Lower leg skin (tissue), 4 donors: Measurements from ENCODE around the gene FOXF1. TPM values are rescaled to one million over a fixed set of nuclear protein-coding genes. Genes with fewer than 3 reads are reported as not detected.

Experiments
- DNase-seq, 2 donors: peaks; one replicate each; pipeline ENCODE4 v3.0.0-alpha.2; 2019; ENCODE audit warnings: low spot score in 2 of 2
- H3K4me3 ChIP-seq: fragments of 200-600 bp; sonication (generic); 2 replicates; pipeline ENCODE4 v1.5.1; 2017; ENCODE audit warnings: mild to moderate bottlenecking, low read depth; ENCODE audit not compliant: poor library complexity, severe bottlenecking
- CTCF ChIP-seq, 3 donors: fragments of 450-650 bp; IDR thresholded peaks; one replicate each; pipeline ENCODE4 v1.5.1; 2016; ENCODE audit warnings: antibody characterized with exemption in 3 of 3, mild to moderate bottlenecking in 3 of 3, moderate library complexity in 2 of 3
- POLR2A ChIP-seq, 2 donors: fragments of 450-650 bp; IDR thresholded peaks; one replicate each; pipeline ENCODE4 v1.6.1; 2016 to 2017; ENCODE audit warnings: antibody characterized with exemption in 2 of 2, mild to moderate bottlenecking in 1 of 2, moderate library complexity in 1 of 2
- WGBS, 2 donors: methylation state at CpG; one replicate each; pipeline ENCODE4 v1.1.5; 2018; 5-methylcytosine and 5-hydroxymethylcytosine counted together
- intact Hi-C: fragments of 100-400 bp; cut with DNase I; formaldehyde crosslinking; loops from one replicate; pipeline ENCODE4 v1.15.0; 2023; ENCODE audit warnings: low total_unique reads
- total RNA-seq, 4 donors: library from RNA; depleted of rRNA; stranded (reverse); fragments of >200 nt; gene quantifications; one replicate each; pipeline ENCODE4 v1.1.0, GENCODE V29; 2016

The FOXF1 gene
- total RNA-seq, 4 donors from 2014 or later: 0.10 to 0.45 TPM; not detected in 2

- no peak for DNase-seq
- no peak overlapping the region for H3K4me3 ChIP-seq
- WGBS, 2 donors: 72 to 74% methylated on average over 4 to 5 of the region's 5 CpGs
- intact Hi-C loops: no loop called here
- TF ChIP-seq POLR2A (IDR thresholded peaks at IDR 0.05): no peak
- TF ChIP-seq CTCF (IDR thresholded peaks at IDR 0.05): no peak
These were observed 26.1 kb upstream of the FOXF1 start for GRCh38 chr16:86484240-86484639.

- TF ChIP-seq POLR2A (IDR thresholded peaks at IDR 0.05): no peak
- 72 to 85% methylated on average over 3 of the region's 3 CpGs for WGBS, 2 donors
- H3K4me3 ChIP-seq: no peak overlapping the region
- intact Hi-C loops: no loop called here
- DNase-seq: no peak
These were observed 24.6 kb upstream of the FOXF1 start for GRCh38 chr16:86485746-86486145.

GRCh38 chr16:86490859-86491639 lies 19.3 kb upstream of the FOXF1 start:
- intact Hi-C loops: no loop called here
- WGBS, 2 donors: 65 to 67% methylated on average over 13 of the region's 13 CpGs
- no peak for TF ChIP-seq POLR2A (IDR thresholded peaks at IDR 0.05)
- no peak for DNase-seq
- H3K4me3 ChIP-seq: no peak overlapping the region

- WGBS, 2 donors: 69 to 76% methylated on average over 7 of the region's 7 CpGs
- TF ChIP-seq POLR2A (IDR thresholded peaks at IDR 0.05): no peak
- TF ChIP-seq CTCF (IDR thresholded peaks at IDR 0.05): no peak
- H3K4me3 ChIP-seq: no peak overlapping the region
- intact Hi-C loops: no loop called here
- DNase-seq: no peak
These were observed 18.7 kb upstream of the FOXF1 start for GRCh38 chr16:86491640-86492023.

- H3K4me3 ChIP-seq: no peak overlapping the region
- intact Hi-C loops: no loop called here
- TF ChIP-seq CTCF (IDR thresholded peaks at IDR 0.05) (no peak), POLR2A (IDR thresholded peaks at IDR 0.05) (no peak)
- DNase-seq: no peak
- 68 to 74% methylated on average over 4 of the region's 4 CpGs for WGBS, 2 donors
These were observed 17.9 kb upstream of the FOXF1 start for GRCh38 chr16:86492267-86492960.

- no peak for TF ChIP-seq CTCF (IDR thresholded peaks at IDR 0.05)
- TF ChIP-seq POLR2A (IDR thresholded peaks at IDR 0.05): no peak
- H3K4me3 ChIP-seq: no peak overlapping the region
- 26 to 28% methylated on average over 9 of the region's 9 CpGs for WGBS, 2 donors
- intact Hi-C loops: no loop called here
- no peak for DNase-seq
These were observed 17.2 kb upstream of the FOXF1 start for GRCh38 chr16:86492961-86493629.
